Right renal cortex interstitium (tissue), 3 donors: ENCODE data around the gene CDH4. TPM values are rescaled to one million over a fixed set of nuclear protein-coding genes. Genes with fewer than 3 reads are reported as not detected.

ENCODE experiments used
- DNase-seq, 3 donors: peaks; one replicate each; pipeline ENCODE4 v3.0.0-alpha.2; 2013; ENCODE audit warnings: low read depth in 3 of 3, low spot score in 2 of 3
- polyA plus RNA-seq, 3 donors: library from polyadenylated mRNA; unstranded; fragments of 120-200 nt; gene quantifications; one replicate each; pipeline ENCODE4 v1.2.1, GENCODE V29; 2013; ENCODE audit not compliant: insufficient read length in 3 of 3

CDH4 gene
- polyA plus RNA-seq, 3 donors, result 5.8 to 6.8 (median 5.9) TPM

- DNase-seq, result no peak
Measured at GRCh38 chr20:61924211-61924857, 672.3 kb downstream of the CDH4 start.

GRCh38 chr20:61924858-61925554 lies 672.9 kb downstream of the CDH4 start:
- DNase-seq, result no peak

- no peak for DNase-seq
Measured at GRCh38 chr20:61925555-61926252, 673.6 kb downstream of the CDH4 start.

GRCh38 chr20:61926253-61926613 lies 674.2 kb downstream of the CDH4 start:
- DNase-seq, result no peak

- no peak for DNase-seq
Measured at GRCh38 chr20:61926796-61927192, 674.7 kb downstream of the CDH4 start.

GRCh38 chr20:61927193-61927825 lies 675.2 kb downstream of the CDH4 start:
- DNase-seq, result no peak

GRCh38 chr20:61927826-61928541 lies 675.9 kb downstream of the CDH4 start:
- no peak for DNase-seq

GRCh38 chr20:61929561-61929960 lies 677.5 kb downstream of the CDH4 start:
- DNase-seq, result no peak

GRCh38 chr20:61929971-61930666 lies 678.1 kb downstream of the CDH4 start:
- DNase-seq, result no peak

GRCh38 chr20:61930776-61931475 lies 678.9 kb downstream of the CDH4 start:
- DNase-seq, result no peak

- no peak for DNase-seq
Measured at GRCh38 chr20:61931476-61932198, 679.6 kb downstream of the CDH4 start.

- no peak for DNase-seq
Measured at GRCh38 chr20:61932199-61932592, 680.1 kb downstream of the CDH4 start.

GRCh38 chr20:61932711-61933480 lies 680.8 kb downstream of the CDH4 start:
- no peak for DNase-seq

GRCh38 chr20:61933481-61933950 lies 681.5 kb downstream of the CDH4 start:
- no peak for DNase-seq

- DNase-seq, result no peak
Measured at GRCh38 chr20:61933951-61934715, 682.1 kb downstream of the CDH4 start.

GRCh38 chr20:61934716-61935530 lies 682.9 kb downstream of the CDH4 start:
- no peak for DNase-seq
